ENCODE measurements around the gene MCC.

The MCC gene

GRCh38 chr5:112973904-112974303 is 514.3 kb downstream of the MCC start:
- Mint-ChIP-seq H3K9me3 (no peaks in the 10 kb centered on the region), H3K27ac (no peak overlapping the region), H3K27me3 (no peaks in the 10 kb centered on the region), H3K4me1 (peaks cover 29% of the 10 kb centered on the region), H3K4me3 (no peak overlapping the region)
- ATAC-seq = no peak
- DNase-seq = no peak

DNA sequence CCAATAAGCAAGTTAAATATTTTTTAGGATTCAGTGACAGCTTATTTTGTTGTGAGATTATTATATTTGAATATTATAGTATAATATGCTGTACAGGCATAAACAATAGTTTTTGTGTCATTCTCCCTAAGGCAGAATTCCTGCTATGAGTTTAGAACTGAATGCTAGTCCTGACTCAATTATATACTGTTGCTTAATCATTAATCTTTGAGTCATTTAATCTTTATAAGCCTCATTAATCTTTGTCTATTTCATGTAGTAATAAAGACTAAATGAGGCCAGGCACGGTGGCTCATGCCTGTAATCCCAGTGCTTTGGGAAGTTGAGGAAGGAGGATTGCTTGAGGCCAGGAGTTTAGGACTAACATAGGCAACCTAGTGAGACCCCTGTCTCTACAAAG is 515.2 kb downstream of the MCC start:
- ATAC-seq (no peak), DNase-seq (no peak)
- no peaks in the 10 kb centered on the region for H3K9me3 Mint-ChIP-seq
- H3K4me3 Mint-ChIP-seq = no peak overlapping the region
- H3K27me3 Mint-ChIP-seq = no peaks in the 10 kb centered on the region
- H3K27ac Mint-ChIP-seq = no peak overlapping the region
- peaks cover 24% of the 10 kb centered on the region for H3K4me1 Mint-ChIP-seq
